ENCODE measurements around the gene ZNF738. TPM values are rescaled to one million over a fixed set of nuclear protein-coding genes. Genes with fewer than 3 reads are reported as not detected.
"Not testable (repeated sequence)": the region's sequence is repeated elsewhere in the genome, so short reads cannot be mapped to it uniquely, and the experiment has no call there.

The ZNF738 gene
- total RNA-seq = 1.8 and 2.3 TPM in 2 replicates

- H3K27me3 ChIP-seq (ENCODE audit: control insufficient read depth, insufficient read depth, low read length) = no peaks in the 10 kb centered on the region
- FAIRE-seq = no peak
- DNase-seq (ENCODE audit: low read depth) = peak; percentile 90
- peak within 1 kb of the TSS; percentile 60 for H3K4me3 ChIP-seq (ENCODE audit: low read depth, low read length)
- no peaks in the 10 kb centered on the region for H3K36me3 ChIP-seq (ENCODE audit: control insufficient read depth, insufficient read depth, low read length)
- peak; percentile 3 for TF ChIP-seq CTCF (IDR thresholded peaks at IDR 0.05; ENCODE audit: insufficient read depth, low read length, severe bottlenecking)
Measured at GRCh38 chr19:21358768-21359451, at the start of gene ZNF738. Gene ZNF738, plus strand, starts transcription at chr19:21359000. Its CDS starts 141 bp downstream, at chr19:21359141.

- DNase-seq (ENCODE audit: low read depth); H3K36me3 ChIP-seq (ENCODE audit: control insufficient read depth, insufficient read depth, low read length): not testable (repeated sequence)
Measured at GRCh38 chr19:21312807-21313206, 46.0 kb upstream of the ZNF738 start.

GRCh38 chr19:21314676-21315075, 44.1 kb upstream of the ZNF738 start:
- no peak for TF ChIP-seq CTCF (IDR thresholded peaks at IDR 0.05; ENCODE audit: insufficient read depth, low read length, severe bottlenecking)
- Histone ChIP-seq H3K4me3 (ENCODE audit: low read depth, low read length) (no peak overlapping the region), H3K36me3 (ENCODE audit: control insufficient read depth, insufficient read depth, low read length) (no peaks in the 10 kb centered on the region), H3K27me3 (ENCODE audit: control insufficient read depth, insufficient read depth, low read length) (no peaks in the 10 kb centered on the region)
- no peak for DNase-seq (ENCODE audit: low read depth)
- FAIRE-seq = no peak

More at GRCh38 chr19:21312807-21313206, 46.0 kb upstream of the ZNF738 start:
- H3K27me3 ChIP-seq (ENCODE audit: control insufficient read depth, insufficient read depth, low read length); FAIRE-seq; H3K4me3 ChIP-seq (ENCODE audit: low read depth, low read length): not testable (repeated sequence)

GRCh38 chr19:21317821-21318220, 41.0 kb upstream of the ZNF738 start:
- Histone ChIP-seq H3K27me3 (ENCODE audit: control insufficient read depth, insufficient read depth, low read length) (no peaks in the 10 kb centered on the region), H3K36me3 (ENCODE audit: control insufficient read depth, insufficient read depth, low read length) (no peaks in the 10 kb centered on the region), H3K4me3 (ENCODE audit: low read depth, low read length) (no peak overlapping the region)
- no peak for DNase-seq (ENCODE audit: low read depth)
- FAIRE-seq = no peak
- no peak for TF ChIP-seq CTCF (IDR thresholded peaks at IDR 0.05; ENCODE audit: insufficient read depth, low read length, severe bottlenecking)

GRCh38 chr19:21321134-21321533, 37.7 kb upstream of the ZNF738 start:
- no peaks in the 10 kb centered on the region for H3K27me3 ChIP-seq (ENCODE audit: control insufficient read depth, insufficient read depth, low read length)
- H3K36me3 ChIP-seq (ENCODE audit: control insufficient read depth, insufficient read depth, low read length) = no peaks in the 10 kb centered on the region
- DNase-seq (ENCODE audit: low read depth) (no peak), FAIRE-seq (no peak)
- H3K4me3 ChIP-seq (ENCODE audit: low read depth, low read length) = no peak overlapping the region
- no peak for TF ChIP-seq CTCF (IDR thresholded peaks at IDR 0.05; ENCODE audit: insufficient read depth, low read length, severe bottlenecking)

- H3K36me3 ChIP-seq (ENCODE audit: control insufficient read depth, insufficient read depth, low read length) = no peaks in the 10 kb centered on the region
- no peak for TF ChIP-seq CTCF (IDR thresholded peaks at IDR 0.05; ENCODE audit: insufficient read depth, low read length, severe bottlenecking)
- H3K4me3 ChIP-seq (ENCODE audit: low read depth, low read length) = no peak overlapping the region
- no peaks in the 10 kb centered on the region for H3K27me3 ChIP-seq (ENCODE audit: control insufficient read depth, insufficient read depth, low read length)
- FAIRE-seq (no peak), DNase-seq (ENCODE audit: low read depth) (no peak)
Measured at GRCh38 chr19:21321996-21322395, 36.8 kb upstream of the ZNF738 start.
